HFF-Myc (cell line): Measurements from ENCODE around the gene ARHGEF6.
"Not testable (repeated sequence)": the region's sequence is repeated elsewhere in the genome, so short reads cannot be mapped to it uniquely, and the experiment has no call there.

Experiments
- DNase-seq: peaks from one replicate; pipeline ENCODE4 v3.0.0-alpha.2; 2011; ENCODE audit warnings: low read depth; ENCODE audit errors: extremely low read depth
- H3K4me3 ChIP-seq: replicated peaks from 2 replicates; pipeline ENCODE4 v1.5.1; 2011; ENCODE audit warnings: low read depth, mild to moderate bottlenecking, control low read depth, low read length
- TF ChIP-seq, protein P1 (sequence below): IDR thresholded peaks from 2 replicates; pipeline ENCODE4 v1.5.1; 2012; ENCODE audit warnings: mild to moderate bottlenecking, low read depth, low read length, control low read depth; ENCODE audit errors: missing control alignments

The ARHGEF6 gene

DNA sequence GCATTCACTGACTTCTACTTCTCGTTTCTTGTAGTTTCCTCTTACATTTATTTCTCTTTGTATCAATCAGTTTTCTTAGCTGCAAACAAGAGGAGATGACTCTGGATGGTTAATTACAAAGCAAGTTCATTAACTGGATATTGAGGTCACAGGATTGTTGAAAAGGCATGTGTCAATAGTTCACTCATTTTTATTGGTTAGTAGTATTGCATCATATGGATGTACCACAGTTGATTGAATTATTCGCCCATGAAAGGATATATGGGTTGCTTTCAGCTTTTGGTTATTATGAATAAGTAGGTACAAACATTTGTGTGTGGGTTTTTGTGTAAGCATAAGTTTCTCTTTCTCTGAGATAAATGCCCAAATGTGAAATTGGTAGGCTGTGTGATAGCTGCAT is 21.8 kb upstream of the ARHGEF6 start:
- TF ChIP-seq, protein P1, sequence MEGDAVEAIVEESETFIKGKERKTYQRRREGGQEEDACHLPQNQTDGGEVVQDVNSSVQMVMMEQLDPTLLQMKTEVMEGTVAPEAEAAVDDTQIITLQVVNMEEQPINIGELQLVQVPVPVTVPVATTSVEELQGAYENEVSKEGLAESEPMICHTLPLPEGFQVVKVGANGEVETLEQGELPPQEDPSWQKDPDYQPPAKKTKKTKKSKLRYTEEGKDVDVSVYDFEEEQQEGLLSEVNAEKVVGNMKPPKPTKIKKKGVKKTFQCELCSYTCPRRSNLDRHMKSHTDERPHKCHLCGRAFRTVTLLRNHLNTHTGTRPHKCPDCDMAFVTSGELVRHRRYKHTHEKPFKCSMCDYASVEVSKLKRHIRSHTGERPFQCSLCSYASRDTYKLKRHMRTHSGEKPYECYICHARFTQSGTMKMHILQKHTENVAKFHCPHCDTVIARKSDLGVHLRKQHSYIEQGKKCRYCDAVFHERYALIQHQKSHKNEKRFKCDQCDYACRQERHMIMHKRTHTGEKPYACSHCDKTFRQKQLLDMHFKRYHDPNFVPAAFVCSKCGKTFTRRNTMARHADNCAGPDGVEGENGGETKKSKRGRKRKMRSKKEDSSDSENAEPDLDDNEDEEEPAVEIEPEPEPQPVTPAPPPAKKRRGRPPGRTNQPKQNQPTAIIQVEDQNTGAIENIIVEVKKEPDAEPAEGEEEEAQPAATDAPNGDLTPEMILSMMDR: no peak
- no peak overlapping the region for H3K4me3 ChIP-seq
- no peak for DNase-seq

DNA sequence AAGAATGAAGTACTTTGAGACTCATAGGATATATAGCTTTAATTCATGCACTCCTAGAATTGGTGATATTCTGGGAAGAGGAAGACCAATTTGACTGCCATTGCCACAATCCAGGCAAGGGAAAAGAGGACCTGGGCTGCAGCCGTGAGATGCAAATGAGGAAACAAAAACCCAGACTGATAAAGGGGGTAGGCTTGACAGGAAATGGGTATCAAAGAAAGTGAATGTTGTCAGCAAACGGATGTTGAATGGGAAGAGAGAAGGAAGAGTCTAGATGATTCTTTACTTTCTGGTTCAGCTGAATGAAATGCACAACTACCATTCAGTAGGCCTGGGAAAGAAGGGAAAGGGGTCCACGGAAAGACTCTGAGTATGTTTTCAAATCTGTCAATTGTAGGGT is 17.1 kb upstream of the ARHGEF6 start:
- H3K4me3 ChIP-seq: no peak overlapping the region
- DNase-seq: no peak
- TF ChIP-seq, protein P1: no peak

DNA sequence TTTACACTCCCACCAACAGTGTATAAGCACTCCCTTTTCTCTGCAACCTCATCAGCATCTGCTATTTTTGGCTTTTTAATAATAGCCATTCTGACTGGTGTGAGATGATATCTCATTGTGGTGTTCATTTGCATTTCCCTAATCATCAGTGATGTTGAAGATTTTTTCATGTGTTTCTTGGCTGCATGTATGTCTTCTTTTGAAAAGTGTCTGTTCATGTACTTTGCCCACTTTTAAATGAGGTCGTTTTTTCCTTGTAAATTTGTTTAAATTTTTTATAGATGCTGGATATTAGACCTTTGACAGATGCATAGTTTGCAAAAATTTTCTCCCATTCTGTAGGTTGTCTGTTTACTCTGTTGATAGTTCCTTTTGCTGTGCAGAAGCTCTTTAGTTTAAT is 14.4 kb upstream of the ARHGEF6 start:
- not testable (repeated sequence) for H3K4me3 ChIP-seq

DNA sequence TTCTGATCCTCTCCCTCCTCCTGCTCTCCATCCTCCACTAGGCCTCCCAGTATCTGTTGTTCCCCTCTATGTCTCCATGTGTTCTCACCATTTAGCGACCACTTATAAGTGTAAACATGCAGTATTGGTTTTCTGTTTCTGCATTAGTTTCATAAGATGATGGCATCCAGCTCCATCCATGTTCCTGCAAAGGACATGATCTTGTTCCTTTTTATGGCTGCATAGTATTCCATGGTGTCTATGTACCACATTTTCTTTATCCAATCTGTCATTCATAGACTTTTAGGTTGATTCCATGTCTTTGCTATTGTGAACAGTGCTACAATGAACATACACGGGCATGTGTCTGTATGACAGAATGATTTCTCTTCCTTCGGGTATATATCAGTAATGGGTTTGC is 13.9 kb upstream of the ARHGEF6 start:
- DNase-seq, H3K4me3 ChIP-seq: not testable (repeated sequence)

More for the DNA sequence above, 14.4 kb upstream of the ARHGEF6 start:
- not testable (repeated sequence) for DNase-seq

DNA sequence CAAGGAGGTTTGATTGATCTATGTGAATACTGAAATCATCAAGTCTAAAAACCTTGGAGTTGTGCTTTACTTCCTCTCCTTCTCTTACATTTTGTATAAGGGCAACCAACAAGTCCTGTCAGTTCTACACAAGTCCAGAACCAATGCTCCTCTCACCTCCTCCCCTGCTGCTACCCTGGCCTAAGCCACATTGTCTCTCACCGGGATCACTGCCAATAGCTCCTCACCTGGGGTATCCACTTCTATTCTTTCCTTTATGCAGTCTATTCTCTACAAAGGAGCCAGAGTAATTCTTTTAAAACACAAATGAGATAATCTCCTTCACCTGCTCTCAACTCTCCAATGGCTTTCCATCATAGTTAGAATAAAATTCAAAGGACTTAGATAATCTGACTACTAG is 13.3 kb upstream of the ARHGEF6 start:
- TF ChIP-seq, protein P1: no peak
- DNase-seq: no peak

DNA sequence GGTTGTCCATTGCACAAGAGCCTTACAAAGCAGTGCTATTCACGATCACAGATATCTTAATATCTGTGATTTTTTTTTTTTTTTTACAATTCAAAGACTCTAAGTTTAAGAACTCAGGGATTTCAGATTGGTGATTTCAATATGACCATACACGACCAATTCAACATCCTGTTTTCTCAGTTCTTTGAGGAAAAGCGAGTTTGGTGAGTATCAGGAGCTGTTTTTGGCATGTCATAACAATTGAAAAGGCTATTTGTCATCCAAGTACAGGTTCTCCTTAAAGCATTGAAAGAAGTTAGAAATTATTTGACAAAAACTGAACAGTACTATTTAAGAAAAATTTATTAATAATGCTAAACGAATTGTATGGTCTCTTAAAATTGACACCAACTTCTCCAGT is 9.1 kb upstream of the ARHGEF6 start:
- TF ChIP-seq, protein P1: no peak
- H3K4me3 ChIP-seq: no peak overlapping the region
- DNase-seq: no peak

More for the DNA sequence above, 13.3 kb upstream of the ARHGEF6 start:
- H3K4me3 ChIP-seq: no peak overlapping the region

DNA sequence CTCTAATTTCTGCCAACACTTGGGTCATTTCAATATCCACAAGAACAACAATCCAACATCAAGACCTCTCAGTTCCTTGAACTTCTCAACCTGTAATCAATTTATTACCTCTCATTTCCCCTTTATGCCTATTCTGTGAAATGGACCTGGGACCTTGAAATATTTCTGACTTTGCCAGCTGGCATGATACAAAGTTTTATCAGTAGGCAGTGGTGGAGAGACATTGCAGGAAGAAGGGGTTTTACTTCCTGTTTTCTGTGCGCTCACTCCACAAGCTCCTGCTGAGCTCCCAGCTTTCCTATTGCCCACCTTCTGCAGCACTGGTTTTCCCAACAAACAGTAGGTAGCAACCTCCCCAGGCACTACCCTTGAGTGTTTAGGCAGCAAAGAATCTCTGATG is 3.5 kb upstream of the ARHGEF6 start:
- TF ChIP-seq, protein P1: no peak
- no peak overlapping the region for H3K4me3 ChIP-seq
- DNase-seq: no peak

DNA sequence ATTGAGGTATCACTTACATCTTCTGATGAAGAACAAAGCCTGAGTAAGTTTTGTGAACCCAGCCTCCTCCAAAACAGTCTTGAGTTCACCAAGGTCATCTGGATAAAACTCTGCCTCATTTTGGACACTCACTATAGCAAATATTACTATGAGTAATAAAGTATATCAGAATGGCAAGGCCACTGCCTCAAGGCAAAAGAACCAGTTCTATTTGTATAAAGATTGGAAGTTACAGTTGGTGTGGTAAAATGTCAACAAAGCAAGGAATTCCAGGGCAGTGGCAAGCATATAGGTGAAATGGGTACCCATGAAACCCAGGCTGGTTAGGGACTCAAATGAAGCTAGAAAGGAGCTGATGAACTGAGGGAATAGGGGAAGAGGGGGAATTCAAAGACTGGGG is 2.4 kb upstream of the ARHGEF6 start:
- TF ChIP-seq, protein P1: no peak
- no peak for DNase-seq
- no peak overlapping the region for H3K4me3 ChIP-seq
